Activated CD4-positive, alpha-beta memory T cell treated with anti-CD3 and anti-CD28 coated beads, Interleukin-2, amount 10 ng/mL, durations not matched to agents 7 days and 5 days (primary cell): ENCODE results near the gene GMPPB. TPM values are rescaled to one million over a fixed set of nuclear protein-coding genes. Genes with fewer than 3 reads are reported as not detected.
"Not testable (repeated sequence)": the region's sequence is repeated elsewhere in the genome, so short reads cannot be mapped to it uniquely, and the experiment has no call there.

Experiments
- CTCF ChIA-PET: fragments of 350-600 bp; sonication (Branson Sonifier 250); formaldehyde crosslinking; loops from one replicate; lab custom pipeline; 2021; ENCODE audit warnings: antibody characterized with exemption, inconsistent platforms; lab: Charles Lee
- POLR2A ChIA-PET: fragments of 350-600 bp; sonication (Branson Sonifier 250); formaldehyde crosslinking; loops from one replicate; lab custom pipeline; 2021; ENCODE audit warnings: antibody characterized with exemption; lab: Charles Lee
- DNase-seq: peaks from one replicate; pipeline ENCODE4 v3.0.0-alpha.2; 2020
- H3K27ac Mint-ChIP-seq: one replicate; pipeline ENCODE4 v1.8.0; 2021; ENCODE audit warnings: mild to moderate bottlenecking, mixed read lengths
- H3K27me3 Mint-ChIP-seq: one replicate; pipeline ENCODE4 v1.8.0; 2021; ENCODE audit warnings: mixed read lengths
- H3K36me3 Mint-ChIP-seq: one replicate; pipeline ENCODE4 v1.8.0; 2021; ENCODE audit warnings: low read depth, mixed read lengths
- H3K4me1 Mint-ChIP-seq: one replicate; pipeline ENCODE4 v1.8.0; 2021; ENCODE audit warnings: mixed read lengths
- H3K4me3 Mint-ChIP-seq: one replicate; pipeline ENCODE4 v1.8.0; 2021; ENCODE audit warnings: mild to moderate bottlenecking, mixed read lengths
- H3K9me3 Mint-ChIP-seq: one replicate; pipeline ENCODE4 v1.8.0; 2021; ENCODE audit warnings: mixed read lengths
- total RNA-seq, 2 experiments: library from RNA; stranded (reverse); gene quantifications; one replicate each; pipeline ENCODE4 v1.2.3, GENCODE V29; 2021

GMPPB gene
- total RNA-seq, 2 experiments from 2014 or later: 48.2 to 49.0 TPM

DNA sequence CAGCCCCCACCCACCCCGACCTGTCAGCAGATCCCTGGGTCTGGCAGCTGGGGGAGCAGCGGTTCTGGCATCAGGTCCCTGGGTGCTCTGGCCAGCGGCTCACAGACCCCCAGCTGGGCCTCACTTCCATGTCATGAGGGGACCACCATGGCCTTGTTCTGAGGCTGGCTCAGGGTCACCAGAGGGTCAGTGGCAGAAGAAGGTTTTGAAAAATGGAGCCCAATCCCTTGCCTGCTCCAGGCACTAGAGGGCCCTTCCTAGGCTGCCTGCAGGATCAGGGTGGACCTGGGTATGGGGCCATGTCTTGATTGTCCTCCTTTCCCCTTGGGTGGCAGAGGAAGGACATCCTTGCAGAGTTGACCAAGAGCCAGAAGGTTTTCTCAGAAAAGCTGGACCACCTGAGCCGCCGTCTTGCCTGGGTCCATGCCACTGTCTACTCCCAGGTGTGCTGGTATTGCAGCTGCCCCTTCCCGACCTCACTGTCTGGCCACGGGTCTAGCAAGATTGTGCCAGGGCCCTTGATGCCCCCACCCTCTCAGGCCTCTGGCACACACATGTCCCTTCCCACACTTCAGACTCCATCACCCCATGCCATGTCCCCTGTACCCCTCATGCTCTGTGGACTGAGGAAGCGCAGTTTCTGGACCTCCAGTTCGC, 17.2 kb downstream of the GMPPB start:
- Mint-ChIP-seq H3K4me3 (no peak overlapping the region), H3K9me3 (no peaks in the 10 kb centered on the region), H3K27me3 (no peaks in the 10 kb centered on the region), H3K27ac (no peak overlapping the region), H3K4me1 (peaks cover 4% of the 10 kb centered on the region), H3K36me3 (peaks cover 6% of the 10 kb centered on the region)
- no peak for DNase-seq
- ChIA-PET CTCF (no interaction called here), POLR2A (interaction anchor here (0.9 kb wide), 1 partner anchor 17 kb away, joined by 3 read pairs; the partner anchor contains the start of gene GMPPB)

DNA sequence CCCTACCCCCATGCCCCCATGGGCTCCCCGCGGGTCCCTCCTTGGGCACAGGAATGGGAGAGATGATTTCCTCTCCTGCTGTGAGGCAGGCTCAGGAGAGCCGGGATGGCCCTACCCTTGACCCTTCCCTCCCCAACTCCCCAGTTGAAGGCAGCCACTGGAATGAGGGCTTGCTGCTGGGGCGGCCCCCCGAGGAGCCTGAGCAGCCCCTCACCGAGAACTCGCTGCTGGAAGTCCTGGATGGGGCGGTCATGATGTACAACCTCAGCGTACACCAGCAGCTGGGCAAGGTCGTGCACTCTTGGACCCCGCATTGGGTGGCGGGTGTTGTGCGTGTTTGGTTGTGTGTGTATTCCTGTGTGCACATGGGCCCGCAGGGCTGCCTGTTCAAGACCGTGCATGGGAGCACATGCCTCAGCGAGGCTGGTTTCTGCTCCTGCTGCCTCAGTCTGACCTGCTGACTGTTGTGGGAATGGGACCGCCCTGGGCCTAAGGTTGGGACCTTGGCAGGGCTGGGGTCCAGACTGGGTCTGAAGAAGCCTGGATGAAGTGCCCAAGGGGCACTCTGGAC, 18.3 kb downstream of the GMPPB start:
- ChIA-PET POLR2A (interaction anchor here (0.9 kb wide), 1 partner anchor 18 kb away, joined by 3 read pairs; the partner anchor contains the start of gene GMPPB), CTCF (no interaction called here)

DNA sequence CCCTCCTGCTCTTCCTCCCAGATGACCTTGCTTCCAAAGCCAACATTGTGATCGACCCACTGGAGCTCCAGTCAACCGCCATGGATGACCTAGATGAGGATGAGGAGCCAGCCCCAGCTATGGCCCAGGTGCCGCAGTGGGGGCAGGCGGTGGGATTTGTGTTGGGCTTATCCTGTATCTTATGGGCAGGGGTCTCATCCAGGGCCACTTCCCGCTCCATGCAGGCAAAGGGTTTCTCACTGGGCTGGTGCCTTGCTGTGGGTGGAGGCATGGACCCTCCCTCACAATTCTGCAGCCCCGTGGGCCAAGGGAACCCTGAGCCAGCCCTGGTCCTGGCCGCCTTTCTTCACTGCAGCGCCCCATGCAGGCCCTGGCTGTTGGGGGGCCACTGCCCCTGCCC, 19.1 kb downstream of the GMPPB start:
- CTCF ChIA-PET: interaction anchor here (1.8 kb wide), 1 partner anchor 134 kb away, joined by 8 read pairs; no protein-coding TSS in a partner anchor
- POLR2A ChIA-PET: no interaction called here
- Mint-ChIP-seq H3K4me3 (no peak overlapping the region), H3K4me1 (no peaks in the 10 kb centered on the region), H3K27ac (no peak overlapping the region), H3K27me3 (no peaks in the 10 kb centered on the region), H3K36me3 (peaks cover 7% of the 10 kb centered on the region), H3K9me3 (no peaks in the 10 kb centered on the region)
- no peak for DNase-seq

More for the DNA sequence above, 18.3 kb downstream of the GMPPB start:
- no peaks in the 10 kb centered on the region for H3K9me3 Mint-ChIP-seq
- no peaks in the 10 kb centered on the region for H3K27me3 Mint-ChIP-seq
- H3K4me1 Mint-ChIP-seq: no peaks in the 10 kb centered on the region
- H3K27ac Mint-ChIP-seq: no peak overlapping the region
- peaks cover 6% of the 10 kb centered on the region for H3K36me3 Mint-ChIP-seq
- no peak for DNase-seq
- H3K4me3 Mint-ChIP-seq: no peak overlapping the region

DNA sequence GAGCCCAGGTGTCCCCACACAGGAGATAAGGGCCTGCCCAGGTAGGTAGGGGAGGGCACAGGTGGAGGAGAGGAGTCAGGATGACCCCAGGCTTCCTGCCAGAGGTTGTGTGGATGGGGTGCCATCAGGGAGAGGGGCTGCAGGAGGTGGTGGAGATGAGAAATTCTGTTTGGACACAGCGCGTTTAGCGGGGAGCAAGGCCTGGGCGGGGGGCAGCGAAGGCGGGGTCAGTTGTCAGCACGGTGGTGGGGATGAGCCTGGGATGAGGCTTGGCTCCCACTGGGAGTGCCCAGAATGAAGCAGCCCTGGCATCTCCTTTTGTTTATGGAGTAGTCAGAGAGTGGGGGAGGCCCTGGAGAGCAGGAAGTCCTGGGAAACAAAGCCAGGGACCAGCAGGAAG, 19.8 kb downstream of the GMPPB start:
- H3K9me3 Mint-ChIP-seq: no peaks in the 10 kb centered on the region
- H3K27ac Mint-ChIP-seq: no peak overlapping the region
- ChIA-PET POLR2A (no interaction called here), CTCF (interaction anchor here (0.5 to 1.8 kb wide), 2 partner anchors 11 to 135 kb away, joined by 3 to 8 read pairs; no protein-coding TSS in a partner anchor)
- H3K4me1 Mint-ChIP-seq: no peaks in the 10 kb centered on the region
- no peak overlapping the region for H3K4me3 Mint-ChIP-seq
- H3K27me3 Mint-ChIP-seq: no peaks in the 10 kb centered on the region
- H3K36me3 Mint-ChIP-seq: peaks cover 7% of the 10 kb centered on the region
- no peak for DNase-seq

DNA sequence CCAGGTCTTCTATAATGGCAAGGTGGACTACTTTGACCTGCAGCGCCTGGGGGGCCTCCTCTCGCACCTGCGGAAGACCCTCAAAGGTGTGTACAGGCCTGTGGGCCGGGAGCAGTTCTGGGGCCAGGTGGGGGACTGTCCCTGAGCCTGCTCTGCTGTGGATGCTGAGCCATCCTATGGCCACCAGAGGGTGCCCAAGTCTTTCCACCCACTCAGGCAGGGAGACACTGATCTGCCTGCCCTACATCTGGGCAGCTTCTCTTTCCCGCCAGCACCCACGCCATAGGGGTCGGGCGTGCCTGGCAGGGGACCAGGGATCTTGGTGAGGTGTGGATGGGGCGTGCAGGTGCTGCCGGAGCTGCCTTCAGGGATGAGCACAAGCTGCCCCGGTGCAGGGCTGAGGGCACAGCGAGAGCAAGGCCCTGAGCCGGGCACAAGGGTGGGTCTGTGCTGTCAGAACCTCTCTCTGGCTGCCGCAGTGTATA, 20.3 kb downstream of the GMPPB start:
- CTCF ChIA-PET: interaction anchor here (0.5 to 3.3 kb wide), 3 partner anchors 11 to 164 kb away, joined by 3 to 21 read pairs (median 8); no protein-coding TSS in a partner anchor
- POLR2A ChIA-PET: interaction anchor here (1.3 kb wide), 1 partner anchor 20 kb away, joined by 5 read pairs; the partner anchor contains the start of gene GMPPB
- Mint-ChIP-seq H3K4me1 (no peaks in the 10 kb centered on the region), H3K9me3 (no peaks in the 10 kb centered on the region), H3K27me3 (no peaks in the 10 kb centered on the region), H3K27ac (no peak overlapping the region), H3K36me3 (peaks cover 7% of the 10 kb centered on the region), H3K4me3 (no peak overlapping the region)
- DNase-seq: peak; percentile 73

DNA sequence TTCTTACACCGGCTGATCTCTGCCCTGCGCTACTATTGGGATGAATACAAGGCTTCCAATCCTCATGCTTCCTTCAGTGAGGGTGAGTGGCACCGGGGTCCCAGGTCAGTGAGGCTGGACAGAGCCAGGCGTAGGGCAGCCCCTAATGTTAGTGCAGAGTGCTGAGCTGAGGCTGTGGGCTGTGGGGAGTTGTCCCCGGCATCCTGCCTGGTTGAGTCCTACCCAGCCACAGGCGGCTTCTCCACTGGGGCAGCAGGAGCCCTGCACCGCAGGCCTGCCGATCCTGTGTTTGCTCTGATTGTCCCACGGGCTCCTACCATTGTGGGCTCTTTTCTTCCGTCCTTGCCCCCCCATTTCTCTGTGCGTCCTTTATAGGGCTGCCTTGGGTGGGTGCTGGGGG, 21.1 kb downstream of the GMPPB start:
- Mint-ChIP-seq H3K9me3 (no peaks in the 10 kb centered on the region), H3K4me3 (no peak overlapping the region), H3K36me3 (peaks cover 7% of the 10 kb centered on the region), H3K4me1 (no peaks in the 10 kb centered on the region), H3K27me3 (no peaks in the 10 kb centered on the region), H3K27ac (no peak overlapping the region)
- CTCF ChIA-PET: interaction anchor here (0.7 to 3.3 kb wide), 2 partner anchors 10 to 163 kb away, joined by 4 to 21 read pairs; no protein-coding TSS in a partner anchor
- POLR2A ChIA-PET: interaction anchor here (1.3 kb wide), 1 partner anchor 21 kb away, joined by 5 read pairs; the partner anchor contains the start of gene GMPPB
- DNase-seq: no peak

DNA sequence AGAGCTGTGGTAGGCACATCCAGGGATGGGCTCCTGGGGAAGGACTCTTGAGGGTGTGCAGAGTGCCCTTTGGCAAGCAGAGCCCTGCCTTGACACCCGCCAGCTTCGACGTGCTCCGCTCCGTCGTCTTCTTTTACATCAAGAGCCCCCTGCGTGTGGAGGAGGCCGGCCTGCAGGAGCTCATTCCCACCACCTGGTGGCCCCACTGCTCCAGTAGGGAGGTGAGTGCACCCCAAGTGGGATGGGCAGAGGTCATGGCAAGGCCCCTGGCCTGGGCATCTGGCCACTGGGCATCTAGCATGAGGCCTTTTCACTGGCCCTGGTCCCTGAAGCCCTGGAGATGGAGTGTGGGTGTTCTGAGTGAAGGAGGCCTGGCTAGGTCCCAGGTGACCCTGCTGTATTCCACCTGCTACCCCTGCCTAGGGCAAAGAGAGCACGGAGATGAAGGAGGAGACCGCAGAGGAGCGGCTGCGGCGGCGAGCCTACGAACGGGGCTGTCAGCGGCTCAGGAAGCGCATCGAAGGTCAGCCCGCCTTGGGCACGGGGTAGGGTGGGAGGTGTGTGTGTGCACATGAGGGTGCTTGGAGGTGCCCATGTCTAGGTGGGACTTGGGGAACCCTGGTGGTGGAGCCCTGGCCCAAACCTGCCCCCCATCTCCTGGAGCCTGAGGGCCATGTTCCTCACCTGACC, 22.2 kb downstream of the GMPPB start:
- no peaks in the 10 kb centered on the region for H3K4me1 Mint-ChIP-seq
- no peak overlapping the region for H3K27ac Mint-ChIP-seq
- H3K4me3 Mint-ChIP-seq: no peak overlapping the region
- DNase-seq: no peak
- CTCF ChIA-PET: interaction anchor here (0.6 to 3.3 kb wide), 7 partner anchors 101 to 590 kb away, joined by 3 to 21 read pairs (median 3); partner anchors contain the start of gene INKA1
- peaks cover 7% of the 10 kb centered on the region for H3K36me3 Mint-ChIP-seq
- POLR2A ChIA-PET: interaction anchor here (0.7 to 1.7 kb wide), 3 partner anchors 17 to 102 kb away, joined by 3 to 6 read pairs (median 3); partner anchors contain the start of genes AMIGO3, GMPPB and INKA1
- no peaks in the 10 kb centered on the region for H3K27me3 Mint-ChIP-seq
- H3K9me3 Mint-ChIP-seq: no peaks in the 10 kb centered on the region

DNA sequence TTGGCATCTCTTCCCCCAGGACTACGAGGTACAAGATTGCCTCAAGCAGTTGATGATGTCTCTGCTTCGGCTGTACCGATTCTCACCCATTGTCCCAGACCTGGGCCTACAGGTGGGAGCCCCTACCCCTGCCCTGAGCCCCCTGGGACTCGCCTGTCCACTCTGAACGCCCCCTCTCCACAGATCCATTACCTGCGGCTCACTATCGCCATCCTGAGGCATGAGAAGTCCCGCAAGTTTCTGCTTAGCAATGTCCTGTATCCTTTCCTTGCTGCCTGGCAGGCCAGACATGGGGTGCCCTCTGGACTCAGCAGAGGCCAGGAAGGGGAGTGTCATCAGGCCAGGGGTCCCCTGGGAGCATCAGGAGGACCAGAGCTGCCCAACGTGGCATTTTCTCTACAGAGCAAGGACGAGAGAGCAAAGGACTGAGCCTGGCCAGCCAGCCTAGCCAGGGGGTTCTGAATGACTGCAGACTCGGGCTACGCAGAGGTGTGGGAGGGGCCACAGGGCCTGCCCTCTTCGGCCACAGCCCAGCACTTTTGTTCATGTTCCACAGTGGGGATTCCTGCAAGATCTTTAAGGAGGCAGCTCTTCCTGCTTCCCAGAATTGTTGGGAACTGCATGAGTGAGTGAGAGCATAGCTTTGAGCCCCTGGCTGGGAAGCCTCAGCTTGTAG, 23.2 kb downstream of the GMPPB start:
- no peaks in the 10 kb centered on the region for H3K4me1 Mint-ChIP-seq
- no peaks in the 10 kb centered on the region for H3K9me3 Mint-ChIP-seq
- H3K27me3 Mint-ChIP-seq: no peaks in the 10 kb centered on the region
- peaks cover 7% of the 10 kb centered on the region for H3K36me3 Mint-ChIP-seq
- DNase-seq: no peak
- ChIA-PET CTCF (interaction anchor here (0.6 to 3.3 kb wide), 6 partner anchors 102 to 591 kb away, joined by 3 to 21 read pairs (median 3); partner anchors contain the start of gene INKA1), POLR2A (interaction anchor here (0.7 to 1.7 kb wide), 3 partner anchors 18 to 103 kb away, joined by 3 to 6 read pairs (median 3); partner anchors contain the start of genes AMIGO3, GMPPB and INKA1)
- H3K27ac Mint-ChIP-seq: no peak overlapping the region
- H3K4me3 Mint-ChIP-seq: no peak overlapping the region

DNA sequence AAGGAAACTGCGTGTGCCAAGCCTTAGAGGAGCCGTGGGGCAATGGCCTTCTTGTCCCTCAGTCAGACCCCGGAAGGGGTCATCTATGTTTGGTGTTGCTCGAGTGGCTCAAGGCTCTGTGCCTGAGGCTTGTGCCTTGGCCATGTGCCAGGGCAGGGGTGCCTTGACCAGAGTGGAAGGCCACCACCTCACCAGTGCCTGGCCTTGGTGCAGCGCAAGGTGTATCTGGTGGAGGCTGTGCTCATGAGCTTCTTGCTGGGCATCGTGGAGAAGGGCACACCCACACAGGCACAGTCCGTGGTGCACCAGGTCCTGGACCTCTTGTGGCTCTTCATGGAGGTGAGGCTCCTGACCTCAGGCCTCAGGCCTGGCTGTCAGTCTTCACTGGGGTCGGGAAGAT, 23.7 kb downstream of the GMPPB start:
- Mint-ChIP-seq H3K4me1 (no peaks in the 10 kb centered on the region), H3K4me3 (no peak overlapping the region), H3K9me3 (no peaks in the 10 kb centered on the region), H3K27me3 (no peaks in the 10 kb centered on the region), H3K27ac (no peak overlapping the region), H3K36me3 (peaks cover 7% of the 10 kb centered on the region)
- ChIA-PET CTCF (no interaction called here), POLR2A (interaction anchor here (1.7 kb wide), 1 partner anchor 19 kb away, joined by 6 read pairs; the partner anchor contains the start of gene AMIGO3)
- no peak for DNase-seq

DNA sequence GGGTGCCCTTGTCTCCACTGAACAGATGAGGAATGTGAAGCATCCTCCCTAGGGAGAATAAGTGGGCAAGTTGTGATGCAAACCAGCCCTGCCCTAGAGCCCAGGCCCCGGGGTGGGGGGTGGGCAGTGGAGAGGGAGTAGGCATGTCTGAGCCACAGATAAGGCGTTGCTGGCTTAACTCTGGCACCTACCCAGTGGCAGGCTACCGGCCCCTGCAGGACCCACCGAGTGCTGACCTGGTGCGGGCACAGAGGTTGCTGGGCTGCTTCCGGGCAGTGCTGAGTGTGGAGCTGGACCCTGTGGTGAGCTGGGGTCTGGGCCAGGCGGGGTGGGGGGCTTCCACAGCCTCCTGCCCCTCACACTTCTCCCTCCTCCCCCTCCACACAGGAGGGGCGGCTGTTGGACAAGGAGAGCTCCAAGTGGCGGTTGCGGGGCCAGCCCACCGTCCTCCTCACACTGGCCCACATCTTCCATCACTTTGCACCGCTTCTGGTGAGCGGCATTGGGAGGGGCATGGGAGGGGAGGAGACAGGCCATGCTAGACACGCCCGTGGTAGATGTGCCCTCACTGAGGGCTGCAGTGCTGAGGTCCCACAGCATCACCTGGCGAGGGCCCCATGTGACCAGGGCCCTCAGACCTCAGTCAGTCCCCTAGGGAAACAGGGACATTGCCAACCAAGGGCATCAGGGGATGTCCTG, 24.3 kb downstream of the GMPPB start:
- DNase-seq: no peak
- ChIA-PET POLR2A (no interaction called here), CTCF (no interaction called here)
- Mint-ChIP-seq H3K4me1 (no peaks in the 10 kb centered on the region), H3K27ac (no peak overlapping the region), H3K27me3 (no peaks in the 10 kb centered on the region), H3K4me3 (no peak overlapping the region), H3K9me3 (no peaks in the 10 kb centered on the region), H3K36me3 (peaks cover 7% of the 10 kb centered on the region)

DNA sequence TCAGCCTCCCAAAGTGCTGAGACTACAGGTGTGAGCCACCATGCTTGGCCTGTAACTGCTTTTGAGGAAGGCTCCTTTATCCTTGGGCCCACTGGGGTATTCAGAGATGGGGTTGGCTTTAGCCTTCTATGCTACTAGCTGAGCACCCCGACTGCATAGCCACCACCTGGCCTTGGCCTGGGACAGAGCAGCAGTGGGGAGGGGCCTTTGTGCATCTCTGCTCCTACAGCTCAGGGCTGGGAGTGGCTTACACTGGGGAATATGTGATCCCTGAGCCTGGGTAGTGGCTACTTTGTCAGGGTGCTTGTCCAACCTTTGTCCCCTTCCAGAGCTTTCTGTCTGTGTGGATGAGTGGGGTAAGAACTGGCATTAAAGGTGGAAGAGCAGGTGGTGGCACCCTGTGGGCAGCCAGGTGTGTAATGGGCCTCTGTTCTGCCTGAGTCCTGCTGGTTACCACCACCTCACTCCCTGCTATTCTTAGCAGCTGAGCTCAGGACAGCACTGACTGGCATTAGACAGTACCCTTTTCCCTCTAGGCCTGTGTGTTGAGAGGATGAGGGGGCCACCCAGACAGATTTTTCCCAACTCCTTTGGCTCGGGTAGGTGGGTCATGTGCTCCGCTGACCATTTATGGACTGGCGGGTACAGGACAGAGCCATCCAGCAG, 28.3 kb downstream of the GMPPB start:
- CTCF ChIA-PET, H3K4me3 Mint-ChIP-seq, H3K9me3 Mint-ChIP-seq, H3K4me1 Mint-ChIP-seq, H3K36me3 Mint-ChIP-seq, H3K27me3 Mint-ChIP-seq, H3K27ac Mint-ChIP-seq, DNase-seq: not testable (repeated sequence)
- POLR2A ChIA-PET: interaction anchor here (0.6 kb wide), 1 partner anchor 540 kb away, joined by 3 read pairs; no protein-coding TSS in a partner anchor
